ENCODE results near the gene CNTN5.

The CNTN5 gene

GRCh38 chr11:99066618-99067317, 46.0 kb downstream of the CNTN5 start:
- Histone ChIP-seq H3K4me1 (ENCODE audit: control insufficient read depth, insufficient read depth, low read length) (no peaks in the 10 kb centered on the region), H3K9me3 (ENCODE audit: control insufficient read depth, insufficient read depth, low read depth, low read length) (no peaks in the 10 kb centered on the region), H3K36me3 (ENCODE audit: control insufficient read depth in 2 of 2, insufficient read depth in 1 of 2, low read length in 2 of 2) (no peaks in the 10 kb centered on the region), H3K4me3 (ENCODE audit: low read depth, low read length) (no peak overlapping the region), H3K27ac (ENCODE audit: extremely low read depth, low read depth, low read length) (no peak overlapping the region)
- POLR2A ChIA-PET: no interaction called here
- TF ChIP-seq ZFP41 (tag by site-specific recombination; IDR thresholded peaks at IDR 0.05; ENCODE audit: borderline replicate concordance) (no peak), PRDM1 (tag by site-specific recombination; IDR thresholded peaks at IDR 0.05) (no peak), OSR2 (tag by site-specific recombination; IDR thresholded peaks at IDR 0.05) (no peak)
- CTCF ChIA-PET: no interaction called here

GRCh38 chr11:99068832-99069231, 48.1 kb downstream of the CNTN5 start:
- no peak for TF ChIP-seq KLF10 (tag by site-specific recombination; IDR thresholded peaks at IDR 0.05)
- TF ChIP-seq ZNF48 (tag by site-specific recombination; IDR thresholded peaks at IDR 0.05): no peak
- no peak for TF ChIP-seq ZBTB7A (tag by site-specific recombination; IDR thresholded peaks at IDR 0.05; ENCODE audit: low read depth)
- Histone ChIP-seq H3K4me3 (ENCODE audit: low read depth, low read length) (no peak overlapping the region), H3K9me3 (ENCODE audit: control insufficient read depth, insufficient read depth, low read depth, low read length) (no peaks in the 10 kb centered on the region), H3K36me3 (ENCODE audit: control insufficient read depth in 2 of 2, insufficient read depth in 1 of 2, low read length in 2 of 2) (no peaks in the 10 kb centered on the region), H3K27ac (ENCODE audit: extremely low read depth, low read depth, low read length) (no peak overlapping the region), H3K4me1 (ENCODE audit: control insufficient read depth, insufficient read depth, low read length) (no peaks in the 10 kb centered on the region)
- ChIA-PET CTCF (interaction anchor here (0.6 kb wide), 1 partner anchor 17 kb away, joined by 3 read pairs; no protein-coding TSS in a partner anchor), POLR2A (no interaction called here)

GRCh38 chr11:99069856-99070444, 49.2 kb downstream of the CNTN5 start:
- TF ChIP-seq ZNF404 (tag by site-specific recombination; IDR thresholded peaks at IDR 0.05): no peak
- no peak for TF ChIP-seq ZNF335 (tag by site-specific recombination; conservative IDR thresholded peaks at IDR 0.05)
- no peak for TF ChIP-seq ZNF23 (tag by site-specific recombination; IDR thresholded peaks at IDR 0.05; ENCODE audit: borderline replicate concordance)
- TF ChIP-seq ZNF768 (tag by site-specific recombination; IDR thresholded peaks at IDR 0.05): no peak
- TF ChIP-seq EGR2 (tag by site-specific recombination; IDR thresholded peaks at IDR 0.05; ENCODE audit: low read depth): no peak

GRCh38 chr11:99079576-99079975, 58.8 kb downstream of the CNTN5 start:
- H3K9me3 ChIP-seq (ENCODE audit: control insufficient read depth, insufficient read depth, low read depth, low read length): no peaks in the 10 kb centered on the region
- ChIA-PET CTCF (no interaction called here), POLR2A (no interaction called here)
- no peaks in the 10 kb centered on the region for H3K36me3 ChIP-seq (ENCODE audit: control insufficient read depth in 2 of 2, insufficient read depth in 1 of 2, low read length in 2 of 2)
- no peaks in the 10 kb centered on the region for H3K4me1 ChIP-seq (ENCODE audit: control insufficient read depth, insufficient read depth, low read length)
- H3K27ac ChIP-seq (ENCODE audit: extremely low read depth, low read depth, low read length): no peak overlapping the region
- H3K4me3 ChIP-seq (ENCODE audit: low read depth, low read length): no peak overlapping the region
- TF ChIP-seq KLF17 (tag by site-specific recombination; IDR thresholded peaks at IDR 0.05) (no peak), ZNF596 (tag by site-specific recombination; IDR thresholded peaks at IDR 0.05) (no peak), ZNF24 (tag by site-specific recombination; IDR thresholded peaks at IDR 0.05) (no peak), ZNF692 (tag by site-specific recombination; IDR thresholded peaks at IDR 0.05) (no peak), ZNF677 (tag by site-specific recombination; IDR thresholded peaks at IDR 0.05) (no peak), ZFP69B (tag by site-specific recombination; IDR thresholded peaks at IDR 0.05) (no peak), ZFP37 (tag by site-specific recombination; IDR thresholded peaks at IDR 0.05) (no peak), ZNF266 (tag by site-specific recombination; IDR thresholded peaks at IDR 0.05; ENCODE audit: low read depth) (no peak), ZNF549 (tag by site-specific recombination; IDR thresholded peaks at IDR 0.05) (no peak), SP3 (tag by site-specific recombination; IDR thresholded peaks at IDR 0.05) (no peak), ZNF155 (tag by site-specific recombination; IDR thresholded peaks at IDR 0.05) (no peak), SALL2 (tag by site-specific recombination; IDR thresholded peaks at IDR 0.05; ENCODE audit: borderline replicate concordance) (no peak), ZBTB26 (tag by site-specific recombination; optimal IDR thresholded peaks at IDR 0.05) (no peak)

More at GRCh38 chr11:99069856-99070444, 49.2 kb downstream of the CNTN5 start:
- peak overlapping the region; percentile 16 for H3K4me3 ChIP-seq (ENCODE audit: low read depth, low read length)
- H3K36me3 ChIP-seq (ENCODE audit: control insufficient read depth in 2 of 2, insufficient read depth in 1 of 2, low read length in 2 of 2): no peaks in the 10 kb centered on the region
- no peaks in the 10 kb centered on the region for H3K4me1 ChIP-seq (ENCODE audit: control insufficient read depth, insufficient read depth, low read length)
- H3K9me3 ChIP-seq (ENCODE audit: control insufficient read depth, insufficient read depth, low read depth, low read length): no peaks in the 10 kb centered on the region
- H3K27ac ChIP-seq (ENCODE audit: extremely low read depth, low read depth, low read length): no peak overlapping the region
- POLR2A ChIA-PET: no interaction called here
- CTCF ChIA-PET: interaction anchor here (0.7 kb wide), 1 partner anchor 24 kb away, joined by 4 read pairs; no protein-coding TSS in a partner anchor

Data from HEK293 (cell line).